HG03442 (cell line): ENCODE data around the gene PAX6.

Experiments used
- ATAC-seq: cut with Tn5 transposase; IDR thresholded peaks from one replicate; pipeline ENCODE4 v1.9.1; 2021; ENCODE audit warnings: mild to moderate bottlenecking, moderate library complexity; ENCODE audit not compliant: unreplicated experiment

The PAX6 gene

GRCh38 chr11:31810779-31811647 is at the start of gene PAX6:
TSS of gene PAX6 (minus strand) at chr11:31811322. CDS start at chr11:31806411, 4,911 bp downstream.
- ATAC-seq = peak; percentile 43

DNA sequence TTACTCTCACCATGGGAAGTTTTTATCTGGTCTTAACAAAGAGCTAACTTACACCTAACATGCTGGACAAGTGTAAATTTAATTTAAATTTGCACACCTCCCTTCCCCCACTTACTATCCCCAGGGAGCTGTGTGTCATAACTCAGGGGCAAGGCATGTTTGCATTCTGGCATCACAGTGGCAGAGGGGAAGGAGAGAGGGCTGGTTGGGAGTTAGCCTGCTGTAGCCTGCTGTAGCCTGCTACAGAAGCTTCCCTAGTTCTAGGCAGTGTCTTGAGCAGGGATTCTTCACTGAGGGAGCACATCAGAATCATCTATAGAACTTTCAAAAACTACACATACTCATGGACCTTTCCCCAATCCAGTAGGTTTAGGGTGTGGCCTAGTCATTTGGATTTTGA is 49.3 kb upstream of the PAX6 start:
- ATAC-seq = no peak

- no peak for ATAC-seq
These were observed 45.1 kb upstream of the PAX6 start for GRCh38 chr11:31856248-31856647.

- no peak for ATAC-seq
These were observed 44.3 kb upstream of the PAX6 start for GRCh38 chr11:31855466-31855865.

- no peak for ATAC-seq
These were observed 39.2 kb upstream of the PAX6 start for GRCh38 chr11:31850365-31850764.

- ATAC-seq = no peak
These were observed 36.6 kb upstream of the PAX6 start for GRCh38 chr11:31847761-31848160.

DNA sequence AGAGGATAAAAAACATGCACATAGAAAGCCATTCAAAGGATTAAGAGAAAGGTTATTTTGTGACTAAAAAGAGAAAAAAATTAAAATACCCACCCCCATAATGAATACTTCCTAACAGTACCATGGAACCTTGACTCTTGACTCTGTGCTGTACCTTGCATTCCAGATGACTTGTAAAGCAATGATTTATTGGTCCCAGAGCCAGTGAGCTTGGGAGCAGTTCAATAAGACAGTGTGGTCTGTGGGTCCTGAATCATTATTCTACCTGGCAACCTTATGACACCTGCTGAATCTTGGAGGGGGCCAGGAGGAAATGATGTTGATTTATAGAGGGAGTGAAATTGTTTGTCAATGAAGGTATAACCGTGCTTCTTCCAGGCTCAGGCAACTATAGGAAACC is 34.2 kb upstream of the PAX6 start:
- ATAC-seq = no peak

DNA sequence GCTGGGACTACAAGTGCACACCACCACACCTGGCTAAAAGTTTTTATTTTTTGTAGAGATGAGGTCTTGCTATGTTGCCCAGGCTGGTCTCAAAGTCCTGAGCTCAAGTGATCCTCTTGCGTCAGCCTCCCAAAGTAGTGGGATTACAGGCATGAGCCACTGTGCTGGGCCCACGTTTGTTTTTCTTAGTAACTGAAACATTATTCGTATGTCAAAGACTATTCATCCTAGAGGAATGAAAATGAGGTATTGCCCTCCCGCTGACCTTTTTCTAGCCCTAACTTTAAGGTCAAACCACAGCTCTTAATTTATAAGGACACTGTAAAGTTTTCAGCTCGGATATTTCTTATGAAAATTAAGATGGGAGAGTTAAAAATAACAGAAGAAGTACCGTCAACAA is 33.2 kb upstream of the PAX6 start:
- ATAC-seq = no peak

GRCh38 chr11:31841435-31841834 is 30.3 kb upstream of the PAX6 start:
- no peak for ATAC-seq

GRCh38 chr11:31834237-31834636 is 23.1 kb upstream of the PAX6 start:
- no peak for ATAC-seq

GRCh38 chr11:31830406-31830805 is 19.3 kb upstream of the PAX6 start:
- ATAC-seq = no peak

- no peak for ATAC-seq
These were observed 17.1 kb upstream of the PAX6 start for GRCh38 chr11:31828217-31828616.

DNA sequence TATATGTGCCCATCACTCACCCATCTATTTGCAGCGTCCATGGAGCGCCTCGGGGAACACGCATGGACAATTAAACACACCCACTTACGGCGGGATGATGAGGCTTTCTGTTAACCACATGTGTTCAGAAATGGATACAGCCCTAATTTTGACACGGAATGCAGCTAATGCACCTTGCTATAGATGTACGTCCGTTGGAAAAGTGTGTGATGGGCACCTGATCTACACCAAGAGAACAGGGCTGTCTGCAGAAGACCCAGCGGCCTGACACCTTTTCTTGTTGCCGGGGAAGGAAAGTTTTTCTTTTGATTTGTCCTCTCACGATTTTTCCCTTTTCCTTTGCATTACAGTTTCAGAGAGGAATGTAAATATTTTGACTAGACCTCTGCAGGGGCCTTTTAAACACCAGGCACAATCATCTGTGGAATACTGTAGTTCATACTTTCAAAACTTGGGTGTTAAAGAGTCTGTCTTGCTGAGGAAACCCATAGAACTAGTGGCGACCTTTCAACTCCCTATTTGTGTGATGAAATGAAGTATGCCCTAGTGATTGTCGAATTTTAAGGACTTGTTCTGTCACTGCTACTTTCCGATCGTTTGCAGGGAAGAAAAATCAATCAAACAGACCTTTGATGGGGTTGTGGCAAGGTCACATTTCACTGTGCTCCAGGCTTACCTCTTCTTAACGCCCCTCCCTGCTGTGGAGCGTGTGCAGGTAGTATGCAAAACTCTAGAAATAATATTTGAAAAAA is 16.5 kb upstream of the PAX6 start:
- no peak for ATAC-seq

- no peak for ATAC-seq
These were observed 15.7 kb upstream of the PAX6 start for GRCh38 chr11:31826536-31827438.

DNA sequence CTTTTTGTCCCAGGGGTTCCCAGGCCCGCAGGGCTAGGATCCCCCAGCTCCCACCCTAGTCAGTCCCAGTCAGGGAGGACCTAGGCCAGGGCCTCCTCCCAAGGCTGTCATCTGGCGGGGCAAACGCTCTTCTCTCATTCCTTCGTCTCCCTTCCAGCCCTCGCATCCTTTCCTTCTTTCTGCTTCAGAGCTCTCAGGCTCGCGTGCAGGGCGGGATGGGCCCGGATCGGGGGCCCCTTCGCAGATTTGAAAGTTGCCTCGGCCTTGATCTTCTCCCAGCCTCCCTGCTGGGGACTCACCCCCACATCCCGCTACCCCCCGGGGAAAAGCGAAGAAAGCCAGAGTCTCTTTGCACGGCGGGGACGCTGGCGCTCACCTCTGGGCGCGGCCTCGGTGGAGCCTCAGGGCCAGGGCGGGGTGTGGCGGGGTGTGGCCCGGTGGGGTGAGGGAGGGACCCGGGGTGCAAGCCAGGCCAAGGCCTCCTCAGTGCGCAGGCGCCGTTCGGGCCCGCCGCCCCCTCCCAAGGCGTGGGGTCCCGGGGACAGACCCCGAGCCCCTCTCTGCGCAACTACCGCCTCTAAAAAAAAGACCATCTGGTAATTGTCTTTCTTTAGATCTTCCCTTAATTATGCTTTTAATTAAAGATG is 14.8 kb upstream of the PAX6 start:
- no peak for ATAC-seq

DNA sequence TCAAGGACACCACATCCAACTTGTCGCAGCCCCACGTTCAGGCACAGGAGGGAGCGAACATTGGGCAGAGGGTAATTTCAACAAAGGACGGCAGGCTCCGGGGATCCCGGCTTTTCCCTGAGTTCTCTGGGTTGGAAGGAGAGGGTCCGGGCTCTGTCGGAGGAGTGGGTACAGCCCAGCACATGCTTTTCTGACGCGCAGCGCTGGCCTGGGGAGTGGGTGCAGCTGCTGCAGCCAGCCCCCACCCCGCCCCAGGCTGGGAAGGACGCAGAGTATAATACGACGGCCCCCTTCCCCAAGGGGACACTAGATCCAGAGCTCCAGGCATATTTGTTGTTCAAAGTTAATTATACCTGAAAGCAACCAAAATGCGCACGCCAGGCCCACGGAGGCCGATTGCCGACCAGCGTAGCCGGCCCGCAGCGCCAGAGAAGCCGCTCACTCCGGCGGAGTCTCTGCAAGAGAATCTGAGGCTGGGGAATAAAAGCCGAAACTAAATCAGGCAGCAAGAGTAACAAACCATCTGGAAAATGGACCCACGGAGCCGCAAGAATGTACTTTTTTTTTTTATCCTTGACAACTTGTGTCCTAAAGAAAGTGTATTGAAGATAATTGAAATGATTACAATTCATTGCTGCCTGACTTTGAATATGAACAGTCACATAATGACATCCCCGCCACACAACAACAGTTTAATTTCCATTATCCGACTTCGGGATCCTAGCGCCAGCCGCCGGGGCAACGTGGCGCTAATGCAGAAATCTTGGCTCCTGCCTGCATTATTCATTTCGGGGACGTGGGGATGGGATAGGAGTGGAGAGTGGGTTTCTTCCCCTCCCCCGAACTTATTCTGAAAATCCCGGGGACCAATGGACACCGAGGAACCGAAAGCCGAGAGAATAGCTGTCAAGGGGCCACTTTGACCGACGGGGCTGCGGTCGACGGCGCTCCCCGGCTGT is 14.0 kb upstream of the PAX6 start:
- ATAC-seq = no peak

DNA sequence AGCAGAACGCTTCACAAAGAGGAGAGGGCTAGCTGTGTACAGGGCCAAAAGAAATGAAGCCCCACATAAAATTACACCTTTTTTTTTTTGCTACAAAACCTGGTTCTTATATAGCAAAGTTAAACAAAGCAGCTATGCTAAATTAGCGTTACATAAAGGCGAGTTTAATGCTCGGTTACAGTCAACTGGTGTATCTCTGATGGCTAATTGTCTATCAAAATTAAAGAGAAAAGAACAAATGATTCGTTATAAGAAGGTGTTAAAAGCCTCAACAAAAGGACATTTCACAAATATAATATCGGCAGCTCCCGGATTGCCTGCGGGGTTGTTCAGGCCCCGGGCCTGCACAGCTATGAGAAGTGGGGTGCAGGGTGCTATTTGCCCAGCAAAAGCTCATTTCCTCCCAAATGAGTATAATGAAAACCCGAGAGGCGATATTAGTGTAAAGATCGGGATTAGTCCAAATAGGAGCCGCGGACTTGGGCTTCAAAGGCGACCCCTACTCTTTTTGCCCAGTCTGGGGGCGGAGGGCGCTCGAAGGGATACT is 13.3 kb upstream of the PAX6 start:
- no peak for ATAC-seq

DNA sequence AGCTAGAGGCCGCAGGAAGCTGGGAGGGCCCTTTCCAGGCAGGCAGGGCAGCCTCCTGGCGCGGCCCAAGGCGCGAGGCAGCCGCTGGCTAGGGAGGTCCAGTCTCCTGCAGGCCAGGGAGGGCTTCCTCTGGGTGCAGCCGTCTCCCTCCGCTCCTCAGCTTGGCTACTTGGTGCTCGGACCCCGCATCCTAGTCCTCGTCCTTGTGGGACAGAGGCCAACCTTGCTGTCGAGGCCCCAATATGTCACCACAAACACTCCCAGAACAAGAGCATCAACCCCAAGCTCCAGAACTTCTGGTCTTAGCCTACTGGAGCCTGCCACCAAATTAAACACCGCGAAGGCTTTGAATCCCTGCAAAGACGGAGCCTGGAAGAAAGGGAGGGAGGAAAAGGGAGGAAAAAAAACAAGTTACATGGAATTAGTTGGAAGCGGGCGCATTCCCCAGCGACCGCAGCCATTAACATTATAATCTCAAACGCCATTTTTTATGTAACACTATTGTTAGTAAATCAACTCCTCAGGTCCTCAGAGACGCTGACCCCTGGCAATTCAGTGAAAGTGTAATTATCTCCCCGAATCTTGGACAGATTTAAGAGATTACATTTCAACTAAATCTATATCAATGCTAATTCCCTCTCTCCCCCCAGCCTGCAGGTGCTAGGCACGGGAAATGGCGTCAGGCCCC is 12.7 kb upstream of the PAX6 start:
- ATAC-seq = no peak
